GM23338 (cell line): ENCODE results near the gene ZNF697. TPM values are rescaled to one million over a fixed set of nuclear protein-coding genes. Genes with fewer than 3 reads are reported as not detected.

ENCODE experiments used
- ATAC-seq: fragments of 200-7000 bp; cut with Tn5 transposase; 3 replicates; pipeline ENCODE4 v1.9.1; 2020
- DNase-seq: peaks from one replicate; pipeline ENCODE4 v3.0.0-alpha.2; 2015; ENCODE audit warnings: low spot score
- H2AFZ ChIP-seq: fragments of 200-600 bp; sonication (generic); 2 replicates; pipeline ENCODE4 v1.8.0; 2016; ENCODE audit warnings: antibody characterized with exemption, mild to moderate bottlenecking, moderate library complexity
- H3F3A ChIP-seq: fragments of 200-600 bp; sonication (generic); replicated peaks from 2 replicates; pipeline ENCODE4 v1.8.0; 2017; ENCODE audit warnings: antibody characterized with exemption, mixed run types, low read depth
- H3K27ac ChIP-seq: fragments of 200-600 bp; sonication (generic); 2 replicates; pipeline ENCODE4 v1.6.1; 2016; ENCODE audit warnings: low read depth
- H3K27me3 ChIP-seq: fragments of 200-600 bp; sonication (generic); 2 replicates; pipeline ENCODE4 v1.8.0; 2016; ENCODE audit warnings: mild to moderate bottlenecking, mixed run types, moderate library complexity; ENCODE audit not compliant: insufficient read depth
- H3K36me3 ChIP-seq: fragments of 200-600 bp; sonication (generic); 2 replicates; pipeline ENCODE4 v1.8.0; 2016; ENCODE audit warnings: mild to moderate bottlenecking; ENCODE audit not compliant: insufficient read depth
- H3K4me1 ChIP-seq: fragments of 200-600 bp; sonication (generic); 2 replicates; pipeline ENCODE4 v1.8.0; 2016; ENCODE audit warnings: mild to moderate bottlenecking, moderate library complexity; ENCODE audit not compliant: insufficient read depth
- H3K4me2 ChIP-seq: fragments of 200-600 bp; sonication (generic); 2 replicates; pipeline ENCODE4 v1.7.1; 2017; ENCODE audit warnings: mixed run types
- H3K4me3 ChIP-seq: fragments of 200-600 bp; sonication (generic); 2 replicates; pipeline ENCODE4 v1.6.1; 2016; ENCODE audit warnings: mixed run types
- H3K79me2 ChIP-seq: fragments of 200-600 bp; sonication (generic); replicated peaks from 2 replicates; pipeline ENCODE4 v1.8.0; 2017; ENCODE audit warnings: mild to moderate bottlenecking; ENCODE audit not compliant: insufficient read depth
- H3K9me2 ChIP-seq: fragments of 200-600 bp; sonication (generic); 2 replicates; pipeline ENCODE4 v1.8.0; 2017; ENCODE audit not compliant: insufficient read depth
- H4K20me1 ChIP-seq: fragments of 200-600 bp; sonication (generic); replicated peaks from 2 replicates; pipeline ENCODE4 v1.8.0; 2017; ENCODE audit warnings: mild to moderate bottlenecking; ENCODE audit not compliant: insufficient read depth
- H3K27ac Mint-ChIP-seq: 2 replicates; pipeline ENCODE4 v1.8.0; 2020; ENCODE audit warnings: inconsistent platforms, mild to moderate bottlenecking, moderate library complexity, mixed read lengths
- H3K27me3 Mint-ChIP-seq: 3 replicates; pipeline ENCODE4 v1.8.0; 2022; ENCODE audit warnings: low read depth, mild to moderate bottlenecking, moderate library complexity, mixed read lengths, inconsistent platforms; ENCODE audit not compliant: insufficient read depth, poor library complexity
- H3K36me3 Mint-ChIP-seq: 3 replicates; pipeline ENCODE4 v1.8.0; 2021; ENCODE audit warnings: low read depth, mild to moderate bottlenecking, inconsistent platforms, moderate library complexity, mixed read lengths
- H3K4me1 Mint-ChIP-seq: 3 replicates; pipeline ENCODE4 v1.8.0; 2020; ENCODE audit warnings: mild to moderate bottlenecking, inconsistent platforms, mixed read lengths
- H3K4me3 Mint-ChIP-seq: 3 replicates; pipeline ENCODE4 v1.8.0; 2021; ENCODE audit warnings: moderate library complexity, mild to moderate bottlenecking, inconsistent platforms, mixed read lengths
- H3K9me3 Mint-ChIP-seq: 3 replicates; pipeline ENCODE4 v1.8.0; 2020; ENCODE audit warnings: moderate library complexity, mild to moderate bottlenecking, inconsistent platforms, mixed read lengths
- EZH2 ChIP-seq: fragments of 200-600 bp; sonication (generic); IDR thresholded peaks from one replicate; pipeline ENCODE4 v1.8.0; 2017; ENCODE audit warnings: antibody characterized with exemption, mild to moderate bottlenecking, low read depth; ENCODE audit not compliant: unreplicated experiment
- POLR2AphosphoS5 ChIP-seq: IDR thresholded peaks from 2 replicates; pipeline ENCODE4 v1.6.1; 2016; ENCODE audit warnings: antibody characterized with exemption, low read depth
- ZNF462 ChIP-seq: fragments of 250-450 bp; sonication (Bioruptor Pico); IDR thresholded peaks from 2 replicates; pipeline ENCODE4 v1.5.0; 2020; ENCODE audit warnings: mild to moderate bottlenecking, moderate library complexity
- polyA plus RNA-seq: library from polyadenylated mRNA; unstranded; fragments of >200 nt; fragmentation: Nextera tagmentation; extraction: Ambion mirVana; gene quantifications from 2 replicates; pipeline ENCODE4 v1.2.1, GENCODE V29; 2016
- total RNA-seq: library from RNA; depleted of rRNA; stranded (reverse); fragments of >200 nt; shearing (Covaris generic); gene quantifications from 2 replicates; pipeline ENCODE4 v1.2.3, GENCODE V29; 2014
- TF ChIP-seq, protein P1 (sequence below), 2 experiments: fragments of 200-600 bp in 1 of 2; sonication (generic) in 1 of 2; conservative IDR thresholded peaks; 2 replicates each; pipeline versions ENCODE4 v1.5.1 to v1.6.1; 2016 to 2017; ENCODE audit warnings: antibody characterized with exemption in 2 of 2, low read depth in 2 of 2, mild to moderate bottlenecking in 2 of 2, moderate library complexity in 1 of 2

The ZNF697 gene
- total and polyA plus RNA-seq, 2 experiments from 2014 or later, result 5.4 to 32.0 TPM

DNA sequence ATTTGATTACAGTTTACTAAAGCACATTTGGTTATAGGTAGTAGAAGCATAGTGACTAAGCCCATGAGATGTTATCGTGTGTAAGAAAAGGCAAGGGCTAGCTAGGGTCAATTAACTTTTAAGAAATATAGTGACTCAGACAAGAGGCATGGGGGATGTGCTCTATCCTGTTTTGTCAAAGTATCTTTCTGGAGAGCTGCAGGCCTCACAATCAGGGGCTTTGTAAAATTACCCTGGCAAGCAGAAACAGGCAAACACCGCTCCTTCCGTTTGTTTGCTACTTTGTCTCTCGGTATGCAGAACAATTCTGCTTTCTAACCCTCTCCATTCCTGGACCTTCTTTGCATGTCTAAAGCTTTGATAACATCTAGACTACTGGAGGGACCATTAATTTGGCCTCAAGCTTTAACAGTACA lies 26.1 kb upstream of the ZNF697 start:
- H3K27ac ChIP-seq, result peak overlapping the region; percentile 63
- TF ChIP-seq, protein P1, sequence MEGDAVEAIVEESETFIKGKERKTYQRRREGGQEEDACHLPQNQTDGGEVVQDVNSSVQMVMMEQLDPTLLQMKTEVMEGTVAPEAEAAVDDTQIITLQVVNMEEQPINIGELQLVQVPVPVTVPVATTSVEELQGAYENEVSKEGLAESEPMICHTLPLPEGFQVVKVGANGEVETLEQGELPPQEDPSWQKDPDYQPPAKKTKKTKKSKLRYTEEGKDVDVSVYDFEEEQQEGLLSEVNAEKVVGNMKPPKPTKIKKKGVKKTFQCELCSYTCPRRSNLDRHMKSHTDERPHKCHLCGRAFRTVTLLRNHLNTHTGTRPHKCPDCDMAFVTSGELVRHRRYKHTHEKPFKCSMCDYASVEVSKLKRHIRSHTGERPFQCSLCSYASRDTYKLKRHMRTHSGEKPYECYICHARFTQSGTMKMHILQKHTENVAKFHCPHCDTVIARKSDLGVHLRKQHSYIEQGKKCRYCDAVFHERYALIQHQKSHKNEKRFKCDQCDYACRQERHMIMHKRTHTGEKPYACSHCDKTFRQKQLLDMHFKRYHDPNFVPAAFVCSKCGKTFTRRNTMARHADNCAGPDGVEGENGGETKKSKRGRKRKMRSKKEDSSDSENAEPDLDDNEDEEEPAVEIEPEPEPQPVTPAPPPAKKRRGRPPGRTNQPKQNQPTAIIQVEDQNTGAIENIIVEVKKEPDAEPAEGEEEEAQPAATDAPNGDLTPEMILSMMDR (conservative IDR thresholded peaks at IDR 0.05; ENCODE audit: low read depth in 2 of 2), result no peak
- TF ChIP-seq EZH2 (no peak), ZNF462 (CRISPR knock-in tag) (0 out of 2 replicates have a peak, but pooled peaks have one; percentile 11), POLR2AphosphoS5 (no peak)
- H3K27me3 ChIP-seq, result no peaks in the 10 kb centered on the region
- H3F3A ChIP-seq, result no peaks in the 10 kb centered on the region
- H3K4me1 Mint-ChIP-seq, result peaks cover 32% of the 10 kb centered on the region
- H3K4me3 Mint-ChIP-seq, result peak overlapping the region; percentile 78; the same call in 1 of the 3 replicates
- peak overlapping the region; percentile 84 for H3K27ac Mint-ChIP-seq
- H2AFZ ChIP-seq, result peak overlapping the region; percentile 6; the same call in 1 of the 2 replicates
- H3K9me3 Mint-ChIP-seq, result no peaks in the 10 kb centered on the region; the same call in 2 of the 3 replicates
- no peaks in the 10 kb centered on the region for H3K36me3 ChIP-seq
- peaks cover 14% of the 10 kb centered on the region for H3K4me1 ChIP-seq
- DNase-seq (peak; percentile 34), ATAC-seq (no peak)
- peak overlapping the region; percentile 51 for H3K4me2 ChIP-seq
- 0 out of 2 replicates have a peak overlapping the region, but pooled peaks have one; percentile 12 for H3K4me3 ChIP-seq
- H4K20me1 ChIP-seq, result no peaks in the 10 kb centered on the region
- no peaks in the 10 kb centered on the region for H3K79me2 ChIP-seq
- no peaks in the 10 kb centered on the region for H3K36me3 Mint-ChIP-seq
- H3K9me2 ChIP-seq, result no peaks in the 10 kb centered on the region
- peaks cover 3% of the 10 kb centered on the region for H3K27me3 Mint-ChIP-seq
